HepG2 (cell line): ENCODE data around the gene CXCL17. TPM values are rescaled to one million over a fixed set of nuclear protein-coding genes. Genes with fewer than 3 reads are reported as not detected.

Source experiments
- KAT7 ChIP-seq: IDR thresholded peaks from 2 replicates; pipeline ENCODE4 v1.6.1; 2018; ENCODE audit warnings: borderline replicate concordance, missing compliant biosample characterization
- MTA3 ChIP-seq: sonication (generic); formaldehyde crosslinking; IDR thresholded peaks from 2 replicates; pipeline ENCODE4 v1.4.0; 2020; ENCODE audit warnings: missing genetic modification reagents
- MXD3 ChIP-seq: IDR thresholded peaks from 2 replicates; pipeline ENCODE4 v1.6.1; 2016; ENCODE audit warnings: mild to moderate bottlenecking, missing biosample characterization, missing genetic modification reagents
- SKI ChIP-seq: fragments of 450-650 bp; IDR thresholded peaks from one replicate; pipeline ENCODE4 v1.6.1; 2018; ENCODE audit warnings: mild to moderate bottlenecking; ENCODE audit not compliant: partially characterized antibody
- ZBTB39 ChIP-seq: sonication (generic); formaldehyde crosslinking; IDR thresholded peaks from 2 replicates; pipeline ENCODE4 v1.5.0; 2020; ENCODE audit warnings: missing genetic modification reagents
- ZNF318 ChIP-seq: sonication (generic); formaldehyde crosslinking; IDR thresholded peaks from 2 replicates; pipeline ENCODE4 v1.4.0; 2020; ENCODE audit warnings: mild to moderate bottlenecking, missing genetic modification reagents
- ZNF326 ChIP-seq: sonication (generic); formaldehyde crosslinking; IDR thresholded peaks from 2 replicates; pipeline ENCODE4 v1.4.0; 2020; ENCODE audit warnings: missing genetic modification reagents, borderline replicate concordance
- ZNF839 ChIP-seq: sonication (generic); formaldehyde crosslinking; IDR thresholded peaks from 2 replicates; pipeline ENCODE4 v1.4.0; 2020; ENCODE audit warnings: missing genetic modification reagents, mild to moderate bottlenecking, borderline replicate concordance
- polyA plus RNA-seq, 8 experiments: library from polyadenylated mRNA; depleted of rRNA in 3 of 8; stranded (reverse) in 7 of 8; unstranded in 1 of 8; fragments of >200 nt; fragmentation: Illumina TruSeq in 4 of 8; extraction: Trizol in 4 of 8; gene quantifications; 2 replicates each; pipeline versions ENCODE4 v1.2.1 to v1.2.3, GENCODE V29; 2011 to 2016; ENCODE audit warnings: low read depth in 4 of 8, missing spikeins in 1 of 8, mixed read lengths in 1 of 8; ENCODE audit not compliant: insufficient read depth in 1 of 8
- total RNA-seq, 5 experiments: library from RNA; depleted of rRNA; stranded (reverse); fragments of >200 nt; fragmentation: Illumina TruSeq; extraction: Trizol; gene quantifications; 2 replicates each; pipeline ENCODE4 v1.2.3, GENCODE V29; 2016; ENCODE audit warnings: low read depth in 1 of 5
- TF ChIP-seq, protein P1 (sequence below): sonication (generic); formaldehyde crosslinking; conservative IDR thresholded peaks from 2 replicates; pipeline ENCODE4 v1.8.0; 2022; ENCODE audit warnings: mild to moderate bottlenecking, moderate library complexity, missing genetic modification reagents
- TF ChIP-seq, protein P2 (sequence below): IDR thresholded peaks from 2 replicates; pipeline ENCODE4 v1.6.1; 2016; ENCODE audit warnings: missing genetic modification reagents, missing compliant biosample characterization
- TF ChIP-seq, protein P3 (sequence below): sonication (generic); formaldehyde crosslinking; IDR thresholded peaks from 2 replicates; pipeline ENCODE4 v1.4.0; 2020; ENCODE audit warnings: low read depth, mild to moderate bottlenecking, missing genetic modification reagents

The CXCL17 gene
- total and polyA plus RNA-seq, 2 of the 13 experiments (the other 11 are each of a cell fraction or from before 2014, with no cell fraction given), result 0.12 TPM; not detected in 1

- TF ChIP-seq, protein P1, sequence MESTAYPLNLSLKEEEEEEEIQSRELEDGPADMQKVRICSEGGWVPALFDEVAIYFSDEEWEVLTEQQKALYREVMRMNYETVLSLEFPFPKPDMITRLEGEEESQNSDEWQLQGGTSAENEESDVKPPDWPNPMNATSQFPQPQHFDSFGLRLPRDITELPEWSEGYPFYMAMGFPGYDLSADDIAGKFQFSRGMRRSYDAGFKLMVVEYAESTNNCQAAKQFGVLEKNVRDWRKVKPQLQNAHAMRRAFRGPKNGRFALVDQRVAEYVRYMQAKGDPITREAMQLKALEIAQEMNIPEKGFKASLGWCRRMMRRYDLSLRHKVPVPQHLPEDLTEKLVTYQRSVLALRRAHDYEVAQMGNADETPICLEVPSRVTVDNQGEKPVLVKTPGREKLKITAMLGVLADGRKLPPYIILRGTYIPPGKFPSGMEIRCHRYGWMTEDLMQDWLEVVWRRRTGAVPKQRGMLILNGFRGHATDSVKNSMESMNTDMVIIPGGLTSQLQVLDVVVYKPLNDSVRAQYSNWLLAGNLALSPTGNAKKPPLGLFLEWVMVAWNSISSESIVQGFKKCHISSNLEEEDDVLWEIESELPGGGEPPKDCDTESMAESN (CRISPR knock-in tag), result peak; percentile 54; the same call in 1 of the 2 replicates
- no peak for TF ChIP-seq ZNF839 (CRISPR knock-in tag)
- TF ChIP-seq, protein P2, sequence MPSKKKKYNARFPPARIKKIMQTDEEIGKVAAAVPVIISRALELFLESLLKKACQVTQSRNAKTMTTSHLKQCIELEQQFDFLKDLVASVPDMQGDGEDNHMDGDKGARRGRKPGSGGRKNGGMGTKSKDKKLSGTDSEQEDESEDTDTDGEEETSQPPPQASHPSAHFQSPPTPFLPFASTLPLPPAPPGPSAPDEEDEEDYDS (CRISPR knock-in tag), result peak; percentile 24; the same call in 1 of the 2 replicates
- TF ChIP-seq MXD3 (CRISPR knock-in tag), result no peak
- TF ChIP-seq, protein P3, sequence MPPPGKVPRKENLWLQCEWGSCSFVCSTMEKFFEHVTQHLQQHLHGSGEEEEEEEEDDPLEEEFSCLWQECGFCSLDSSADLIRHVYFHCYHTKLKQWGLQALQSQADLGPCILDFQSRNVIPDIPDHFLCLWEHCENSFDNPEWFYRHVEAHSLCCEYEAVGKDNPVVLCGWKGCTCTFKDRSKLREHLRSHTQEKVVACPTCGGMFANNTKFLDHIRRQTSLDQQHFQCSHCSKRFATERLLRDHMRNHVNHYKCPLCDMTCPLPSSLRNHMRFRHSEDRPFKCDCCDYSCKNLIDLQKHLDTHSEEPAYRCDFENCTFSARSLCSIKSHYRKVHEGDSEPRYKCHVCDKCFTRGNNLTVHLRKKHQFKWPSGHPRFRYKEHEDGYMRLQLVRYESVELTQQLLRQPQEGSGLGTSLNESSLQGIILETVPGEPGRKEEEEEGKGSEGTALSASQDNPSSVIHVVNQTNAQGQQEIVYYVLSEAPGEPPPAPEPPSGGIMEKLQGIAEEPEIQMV (CRISPR knock-in tag), result 0 out of 2 replicates have a peak, but pooled peaks have one; percentile 65
- TF ChIP-seq ZNF318 (CRISPR knock-in tag), result 0 out of 2 replicates have a peak, but pooled peaks have one; percentile 53
- no peak for TF ChIP-seq ZBTB39 (CRISPR knock-in tag)
- peak; percentile 46 for TF ChIP-seq SKI
- TF ChIP-seq ZNF326 (CRISPR knock-in tag), result no peak
- TF ChIP-seq MTA3, result no peak
- TF ChIP-seq KAT7 (CRISPR knock-in tag), result no peak
Measured at GRCh38 chr19:42433503-42434260, 9.1 kb downstream of the CXCL17 start (continued).
